Astrocyte (in vitro differentiated cells and primary cell): ENCODE data around the gene DMXL2.

Source experiments
- CTCF ChIP-seq: IDR thresholded peaks from 2 replicates; pipeline ENCODE4 v1.5.1; 2011; ENCODE audit warnings: low read depth, mild to moderate bottlenecking, inconsistent platforms, low read length, moderate library complexity; ENCODE audit not compliant: insufficient read depth
- EZH2 ChIP-seq: IDR thresholded peaks from 2 replicates; pipeline ENCODE4 v1.6.1; 2012; ENCODE audit warnings: mild to moderate bottlenecking, low read length, inconsistent platforms; ENCODE audit not compliant: insufficient read depth

GRCh38 chr15:51649659-51650521 lies 27.3 kb upstream of the DMXL2 start:
- TF ChIP-seq EZH2 (no peak), CTCF (peak; percentile 80)
